ENCODE data around the gene DIAPH2. TPM values are rescaled to one million over a fixed set of nuclear protein-coding genes. Genes with fewer than 3 reads are reported as not detected.

The DIAPH2 gene
- total RNA-seq, 2 donors from 2014 or later, result 15.2 to 23.3 TPM

GRCh38 chrX:97446298-97446882 is 761.7 kb downstream of the DIAPH2 start:
- H3K4me1 ChIP-seq, result no peaks in the 10 kb centered on the region
- ATAC-seq, result no peak
- DNase-seq, result no peak

GRCh38 chrX:97447306-97447705 is 762.7 kb downstream of the DIAPH2 start:
- intact Hi-C loops (cut with DNase I), result no loop called here
- WGBS, 2 donors, result 92 to 98% methylated on average over 5 of the region's 5 CpGs
- ATAC-seq, result no peak

More at GRCh38 chrX:97446298-97446882, 761.7 kb downstream of the DIAPH2 start:
- H3K9me3 ChIP-seq, result no peaks in the 10 kb centered on the region
- no peak overlapping the region for H3K27ac ChIP-seq
- intact Hi-C loops (cut with DNase I), result no loop called here
- WGBS, 2 donors, result 64 to 100% methylated on average over 1 of the region's 1 CpG
- H3K27me3 ChIP-seq, result no peaks in the 10 kb centered on the region
- TF ChIP-seq POLR2A (IDR thresholded peaks at IDR 0.05) (no peak), CTCF (IDR thresholded peaks at IDR 0.05) (peak in 1 of 7 experiments; percentile 4)
- no peaks in the 10 kb centered on the region for H3K36me3 ChIP-seq (replicated peaks in 1 of 2; ENCODE audit: insufficient read depth in 1 of 2, low read depth in 2 of 2)
- no peak overlapping the region for H3K4me3 ChIP-seq

GRCh38 chrX:97452283-97452682 is 767.6 kb downstream of the DIAPH2 start:
- DNase-seq (no peak), ATAC-seq (no peak)
- Histone ChIP-seq H3K27ac (no peak overlapping the region), H3K9me3 (no peaks in the 10 kb centered on the region), H3K36me3 (replicated peaks in 1 of 2; ENCODE audit: insufficient read depth in 1 of 2, low read depth in 2 of 2) (no peaks in the 10 kb centered on the region), H3K4me3 (no peak overlapping the region), H3K4me1 (no peaks in the 10 kb centered on the region), H3K27me3 (no peaks in the 10 kb centered on the region)
- TF ChIP-seq CTCF (IDR thresholded peaks at IDR 0.05) (no peak), POLR2A (IDR thresholded peaks at IDR 0.05) (no peak)
- intact Hi-C loops (cut with DNase I), result no loop called here

More at GRCh38 chrX:97447306-97447705, 762.7 kb downstream of the DIAPH2 start:
- no peaks in the 10 kb centered on the region for H3K9me3 ChIP-seq
- H3K27me3 ChIP-seq, result no peaks in the 10 kb centered on the region
- no peak overlapping the region for H3K4me3 ChIP-seq
- H3K36me3 ChIP-seq (replicated peaks in 1 of 2; ENCODE audit: insufficient read depth in 1 of 2, low read depth in 2 of 2), result no peaks in the 10 kb centered on the region
- H3K4me1 ChIP-seq, result no peaks in the 10 kb centered on the region
- no peak for TF ChIP-seq CTCF (IDR thresholded peaks at IDR 0.05)
- no peak overlapping the region for H3K27ac ChIP-seq
- no peak for DNase-seq

- Histone ChIP-seq H3K4me3 (no peak overlapping the region), H3K27ac (no peak overlapping the region), H3K9me3 (no peaks in the 10 kb centered on the region), H3K4me1 (no peaks in the 10 kb centered on the region), H3K36me3 (replicated peaks in 1 of 2; ENCODE audit: insufficient read depth in 1 of 2, low read depth in 2 of 2) (no peaks in the 10 kb centered on the region), H3K27me3 (no peaks in the 10 kb centered on the region)
- WGBS, 2 donors, result 86 to 93% methylated on average over 1 of the region's 1 CpG
- intact Hi-C loops (cut with DNase I), result no loop called here
- ATAC-seq (no peak), DNase-seq (no peak)
- TF ChIP-seq POLR2A (IDR thresholded peaks at IDR 0.05) (no peak), CTCF (IDR thresholded peaks at IDR 0.05) (no peak)
Observed at GRCh38 chrX:97461763-97462162, 777.1 kb downstream of the DIAPH2 start.

- ATAC-seq, result no peak
- 80 to 96% methylated on average over 4 to 5 of the region's 6 CpGs for WGBS, 2 donors
- intact Hi-C loops (cut with DNase I), result no loop called here
Observed at GRCh38 chrX:97471071-97471470, 786.4 kb downstream of the DIAPH2 start.

More at GRCh38 chrX:97471071-97471470, 786.4 kb downstream of the DIAPH2 start:
- DNase-seq, result no peak
- H3K27me3 ChIP-seq, result no peaks in the 10 kb centered on the region
- H3K4me3 ChIP-seq, result no peak overlapping the region
- no peaks in the 10 kb centered on the region for H3K36me3 ChIP-seq (replicated peaks in 1 of 2; ENCODE audit: insufficient read depth in 1 of 2, low read depth in 2 of 2)
- no peaks in the 10 kb centered on the region for H3K4me1 ChIP-seq
- no peak overlapping the region for H3K27ac ChIP-seq
- no peak for TF ChIP-seq CTCF (IDR thresholded peaks at IDR 0.05)
- TF ChIP-seq POLR2A (IDR thresholded peaks at IDR 0.05), result no peak
- no peaks in the 10 kb centered on the region for H3K9me3 ChIP-seq

All from body of pancreas (tissue), 4 donors.